Body of pancreas (tissue), 4 donors: Measurements from ENCODE around the gene DDR2. TPM values are rescaled to one million over a fixed set of nuclear protein-coding genes. Genes with fewer than 3 reads are reported as not detected.
"Not testable (repeated sequence)": the region's sequence is repeated elsewhere in the genome, so short reads cannot be mapped to it uniquely, and the experiment has no call there.

Experiments used
- ATAC-seq: fragments of 150-250 bp; one replicate; pipeline ENCODE4 v1.9.1; 2016
- DNase-seq, 4 donors: peaks; one replicate each; pipeline ENCODE4 v3.0.0-alpha.2; 2019
- H3K27ac ChIP-seq, 4 donors: fragments of 200-600 bp; sonication (generic); 1 replicate in 3 of 4; 2 replicates in 1 of 4; pipeline versions ENCODE4 v1.5.1 to v1.6.1; 2016 to 2019; ENCODE audit warnings: mild to moderate bottlenecking in 1 of 4, mixed read lengths in 1 of 4, moderate library complexity in 1 of 4
- H3K27me3 ChIP-seq, 2 donors: fragments of 200-600 bp; sonication (generic); one replicate each; pipeline ENCODE4 v1.6.0; 2016; ENCODE audit warnings: mild to moderate bottlenecking in 1 of 2
- H3K36me3 ChIP-seq, 2 donors: fragments of 200-600 bp; sonication (generic); replicated peaks in 1 of 2; 2 replicates each; pipeline ENCODE4 v1.5.1; 2016; ENCODE audit warnings: low read depth in 2 of 2; ENCODE audit not compliant: insufficient read depth in 1 of 2
- H3K4me1 ChIP-seq: fragments of 200-600 bp; sonication (generic); one replicate; pipeline ENCODE4 v1.6.0; 2016
- H3K4me3 ChIP-seq, 2 donors: fragments of 200-600 bp; sonication (generic); 1 replicate in 1 of 2; 2 replicates in 1 of 2; pipeline ENCODE4 v1.5.1; 2016 to 2019
- H3K9me3 ChIP-seq, 3 donors: fragments of 200-600 bp; sonication (generic); 1 replicate in 2 of 3; 2 replicates in 1 of 3; pipeline ENCODE4 v1.5.1; 2016
- CTCF ChIP-seq, 7 experiments: fragments of 450-650 bp in 4 of 7; fragments of 200-600 bp in 3 of 7; sonication (generic) in 3 of 7; IDR thresholded peaks; one replicate each; pipeline ENCODE4 v1.5.1; 2016 to 2019; ENCODE audit warnings: antibody characterized with exemption in 7 of 7
- POLR2A ChIP-seq, 3 donors: fragments of 450-650 bp; IDR thresholded peaks; one replicate each; pipeline ENCODE4 v1.6.1; 2016; ENCODE audit warnings: antibody characterized with exemption in 3 of 3, mild to moderate bottlenecking in 2 of 3
- WGBS, 2 donors: methylation state at CpG; one replicate each; pipeline ENCODE4 v1.1.5; 2017; 5-methylcytosine and 5-hydroxymethylcytosine counted together
- intact Hi-C: fragments of 100-400 bp; cut with DNase I; formaldehyde crosslinking; loops from one replicate; pipeline ENCODE4 v1.15.1; 2023
- total RNA-seq, 2 donors: library from RNA; depleted of rRNA; stranded (reverse); fragments of >200 nt; gene quantifications; one replicate each; pipeline ENCODE4 v1.1.0, GENCODE V29; 2016

The DDR2 gene
- total RNA-seq: 10 to 100 TPM in 1 of 2 donors, 1 to 10 TPM in 1; 7.8 to 20.8 TPM

- Histone ChIP-seq H3K4me3 (no peak within 1 kb of the TSS), H3K9me3 (no peaks in the 10 kb centered on the region), H3K4me1 (no peaks in the 10 kb centered on the region), H3K27ac (peak within 1 kb of the TSS in 2 of 4 donors; percentile 41 to 50), H3K36me3 (no peaks in the 10 kb centered on the region), H3K27me3 (no peaks in the 10 kb centered on the region)
- WGBS, 2 donors: 72 to 76% methylated on average over 4 of the region's 4 CpGs
- intact Hi-C loops: no loop called here
- DNase-seq: peak; percentile 24 to 59 (median 42)
- TF ChIP-seq POLR2A (IDR thresholded peaks at IDR 0.05): no peak
- TF ChIP-seq CTCF (IDR thresholded peaks at IDR 0.05): no peak
- peak; percentile 63 for ATAC-seq
Observed at GRCh38 chr1:162632217-162632666, at the start of gene DDR2. DDR2 (plus strand) TSS chr1:162632464; CDS start chr1:162719064, 86,600 bp downstream.

GRCh38 chr1:162582901-162583300 lies 49.4 kb upstream of the DDR2 start:
- peaks cover 6 to 12% of the 10 kb centered on the region in 2 donors for H3K36me3 ChIP-seq
- DNase-seq, H3K4me3 ChIP-seq, H3K27ac ChIP-seq, ATAC-seq, intact Hi-C loops, H3K9me3 ChIP-seq, H3K27me3 ChIP-seq: not testable (repeated sequence)
- peaks cover 32% of the 10 kb centered on the region for H3K4me1 ChIP-seq
- WGBS, 2 donors: 77% methylated on average over 6 of the region's 6 CpGs

- peak; percentile 69 for ATAC-seq
- peak; percentile 61 to 79 (median 66) for DNase-seq
- H3K27me3 ChIP-seq, H3K4me3 ChIP-seq, intact Hi-C loops, H3K27ac ChIP-seq, H3K9me3 ChIP-seq: not testable (repeated sequence)
- H3K36me3 ChIP-seq: peaks cover 6 to 13% of the 10 kb centered on the region in 2 donors
- peaks cover 32% of the 10 kb centered on the region for H3K4me1 ChIP-seq
- WGBS, 2 donors: 41 to 44% methylated on average over 4 of the region's 4 CpGs
Observed at GRCh38 chr1:162585101-162585500, 47.2 kb upstream of the DDR2 start.

GRCh38 chr1:162587347-162587746 lies 44.9 kb upstream of the DDR2 start:
- H3K4me1 ChIP-seq: peaks cover 32% of the 10 kb centered on the region
- peaks cover 0 to 14% of the 10 kb centered on the region in 2 donors for H3K36me3 ChIP-seq
- intact Hi-C loops: no loop called here

GRCh38 chr1:162587761-162588260 lies 44.5 kb upstream of the DDR2 start:
- Histone ChIP-seq H3K36me3 (peaks cover 0 to 17% of the 10 kb centered on the region in 2 donors), H3K4me3 (no peak overlapping the region), H3K9me3 (no peaks in the 10 kb centered on the region), H3K27me3 (no peaks in the 10 kb centered on the region), H3K4me1 (peaks cover 32% of the 10 kb centered on the region), H3K27ac (no peak overlapping the region)
- ATAC-seq: no peak
- no peak for DNase-seq
- TF ChIP-seq CTCF (IDR thresholded peaks at IDR 0.05): no peak
- TF ChIP-seq POLR2A (IDR thresholded peaks at IDR 0.05): no peak
- intact Hi-C loops: no loop called here
- WGBS, 2 donors: 90% methylated on average over 5 of the region's 5 CpGs

More at GRCh38 chr1:162587347-162587746, 44.9 kb upstream of the DDR2 start:
- 21 to 26% methylated on average over 6 of the region's 6 CpGs for WGBS, 2 donors
- ATAC-seq (peak; percentile 79), DNase-seq (peak; percentile 49 to 79 (median 66))
- TF ChIP-seq CTCF (IDR thresholded peaks at IDR 0.05) (no peak), POLR2A (IDR thresholded peaks at IDR 0.05) (no peak)
- Histone ChIP-seq H3K27ac (peak overlapping the region in 1 of 4 donors; percentile 10), H3K27me3 (no peaks in the 10 kb centered on the region), H3K9me3 (no peaks in the 10 kb centered on the region), H3K4me3 (no peak overlapping the region)

- WGBS, 2 donors: 91 to 94% methylated on average over 3 of the region's 3 CpGs
- Histone ChIP-seq H3K27me3 (no peaks in the 10 kb centered on the region), H3K4me3 (no peak overlapping the region), H3K4me1 (peaks cover 25% of the 10 kb centered on the region), H3K9me3 (no peaks in the 10 kb centered on the region), H3K27ac (no peak overlapping the region), H3K36me3 (peaks cover 0 to 18% of the 10 kb centered on the region in 2 donors)
- TF ChIP-seq CTCF (IDR thresholded peaks at IDR 0.05) (no peak), POLR2A (IDR thresholded peaks at IDR 0.05) (no peak)
- intact Hi-C loops: no loop called here
- DNase-seq (no peak), ATAC-seq (no peak)
Observed at GRCh38 chr1:162590101-162590500, 42.2 kb upstream of the DDR2 start.
